HepG2 (cell line): ENCODE data around the gene C18orf63.

Source experiments
- NBN ChIP-seq: fragments of 450-650 bp; conservative IDR thresholded peaks from 2 replicates; pipeline ENCODE4 v1.6.1; 2017
- NR2F6 ChIP-seq, 2 experiments: IDR thresholded peaks; 2 replicates each; pipeline ENCODE4 v1.6.1; 2016; ENCODE audit warnings: antibody characterized with exemption in 1 of 2, mild to moderate bottlenecking in 1 of 2
- PAX8 ChIP-seq: sonication (generic); formaldehyde crosslinking; IDR thresholded peaks from 2 replicates; pipeline ENCODE4 v1.8.0; 2022; ENCODE audit warnings: mild to moderate bottlenecking, missing genetic modification reagents, borderline replicate concordance
- POLR2A ChIP-seq, 2 experiments: IDR thresholded peaks; 2 replicates each; pipeline ENCODE4 v1.6.1; 2011; ENCODE audit warnings: low read depth in 2 of 2, low read length in 2 of 2, mild to moderate bottlenecking in 1 of 2, moderate library complexity in 1 of 2; ENCODE audit not compliant: insufficient read depth in 1 of 2
- RFX3 ChIP-seq: IDR thresholded peaks from 2 replicates; pipeline ENCODE4 v1.6.1; 2016; ENCODE audit warnings: missing biosample characterization, missing genetic modification reagents
- ZNF367 ChIP-seq: sonication (generic); formaldehyde crosslinking; IDR thresholded peaks from 2 replicates; pipeline ENCODE4 v1.4.0; 2020; ENCODE audit warnings: missing genetic modification reagents, borderline replicate concordance
- TF ChIP-seq, protein P1 (sequence below): sonication (generic); formaldehyde crosslinking; IDR thresholded peaks from 2 replicates; pipeline ENCODE4 v1.4.0; 2020; ENCODE audit warnings: missing genetic modification reagents
- TF ChIP-seq, protein P2 (sequence below): sonication (generic); formaldehyde crosslinking; IDR thresholded peaks from 2 replicates; pipeline ENCODE4 v1.4.0; 2020; ENCODE audit warnings: mild to moderate bottlenecking, missing genetic modification reagents
- TF ChIP-seq, protein P3 (sequence below): sonication (generic); formaldehyde crosslinking; IDR thresholded peaks from 2 replicates; pipeline ENCODE4 v1.5.0; 2020; ENCODE audit warnings: mild to moderate bottlenecking, missing genetic modification reagents, moderate library complexity

DNA sequence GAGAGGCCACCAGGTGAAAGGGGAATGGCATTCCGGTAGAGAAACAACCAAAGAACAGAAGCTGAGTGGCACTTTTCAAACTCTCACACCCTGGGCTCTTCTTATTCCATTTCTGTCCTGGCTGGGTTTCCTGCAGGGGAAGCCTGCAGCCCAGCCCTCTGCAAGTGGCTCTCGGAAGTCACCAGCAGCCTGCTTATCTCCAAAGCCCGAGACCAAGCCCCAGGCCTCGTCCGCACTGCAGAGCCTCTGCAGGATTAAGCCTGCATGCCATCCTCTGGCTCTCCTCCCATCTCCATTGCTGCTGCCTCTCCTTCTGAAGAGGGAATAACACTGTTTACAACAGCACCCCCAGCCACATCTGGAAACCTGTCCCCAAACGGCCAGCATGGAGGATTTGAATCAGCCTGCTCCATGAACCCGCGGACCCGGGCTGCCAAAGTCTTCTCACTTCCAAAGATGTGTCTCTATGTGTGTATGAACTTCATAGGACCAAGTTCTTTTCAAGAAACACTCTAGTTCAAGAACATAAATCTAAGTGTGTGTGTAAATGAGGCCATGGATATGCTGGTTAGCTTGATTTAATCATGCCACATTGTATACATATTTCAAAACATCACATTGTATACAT is 87.3 kb downstream of the C18orf63 start:
- TF ChIP-seq, protein P1, sequence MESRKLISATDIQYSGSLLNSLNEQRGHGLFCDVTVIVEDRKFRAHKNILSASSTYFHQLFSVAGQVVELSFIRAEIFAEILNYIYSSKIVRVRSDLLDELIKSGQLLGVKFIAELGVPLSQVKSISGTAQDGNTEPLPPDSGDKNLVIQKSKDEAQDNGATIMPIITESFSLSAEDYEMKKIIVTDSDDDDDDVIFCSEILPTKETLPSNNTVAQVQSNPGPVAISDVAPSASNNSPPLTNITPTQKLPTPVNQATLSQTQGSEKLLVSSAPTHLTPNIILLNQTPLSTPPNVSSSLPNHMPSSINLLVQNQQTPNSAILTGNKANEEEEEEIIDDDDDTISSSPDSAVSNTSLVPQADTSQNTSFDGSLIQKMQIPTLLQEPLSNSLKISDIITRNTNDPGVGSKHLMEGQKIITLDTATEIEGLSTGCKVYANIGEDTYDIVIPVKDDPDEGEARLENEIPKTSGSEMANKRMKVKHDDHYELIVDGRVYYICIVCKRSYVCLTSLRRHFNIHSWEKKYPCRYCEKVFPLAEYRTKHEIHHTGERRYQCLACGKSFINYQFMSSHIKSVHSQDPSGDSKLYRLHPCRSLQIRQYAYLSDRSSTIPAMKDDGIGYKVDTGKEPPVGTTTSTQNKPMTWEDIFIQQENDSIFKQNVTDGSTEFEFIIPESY (CRISPR knock-in tag), result no peak
- TF ChIP-seq PAX8 (CRISPR knock-in tag) (no peak), RFX3 (no peak), ZNF367 (CRISPR knock-in tag) (no peak), NR2F6 (IDR thresholded peaks at IDR 0.05) (no peak), NR2F6 (CRISPR knock-in tag; IDR thresholded peaks at IDR 0.05) (no peak), POLR2A (IDR thresholded peaks at IDR 0.05; ENCODE audit: insufficient read depth in 1 of 2, low read depth in 2 of 2, low read length in 2 of 2) (no peak), NBN (no peak)
- TF ChIP-seq, protein P2, sequence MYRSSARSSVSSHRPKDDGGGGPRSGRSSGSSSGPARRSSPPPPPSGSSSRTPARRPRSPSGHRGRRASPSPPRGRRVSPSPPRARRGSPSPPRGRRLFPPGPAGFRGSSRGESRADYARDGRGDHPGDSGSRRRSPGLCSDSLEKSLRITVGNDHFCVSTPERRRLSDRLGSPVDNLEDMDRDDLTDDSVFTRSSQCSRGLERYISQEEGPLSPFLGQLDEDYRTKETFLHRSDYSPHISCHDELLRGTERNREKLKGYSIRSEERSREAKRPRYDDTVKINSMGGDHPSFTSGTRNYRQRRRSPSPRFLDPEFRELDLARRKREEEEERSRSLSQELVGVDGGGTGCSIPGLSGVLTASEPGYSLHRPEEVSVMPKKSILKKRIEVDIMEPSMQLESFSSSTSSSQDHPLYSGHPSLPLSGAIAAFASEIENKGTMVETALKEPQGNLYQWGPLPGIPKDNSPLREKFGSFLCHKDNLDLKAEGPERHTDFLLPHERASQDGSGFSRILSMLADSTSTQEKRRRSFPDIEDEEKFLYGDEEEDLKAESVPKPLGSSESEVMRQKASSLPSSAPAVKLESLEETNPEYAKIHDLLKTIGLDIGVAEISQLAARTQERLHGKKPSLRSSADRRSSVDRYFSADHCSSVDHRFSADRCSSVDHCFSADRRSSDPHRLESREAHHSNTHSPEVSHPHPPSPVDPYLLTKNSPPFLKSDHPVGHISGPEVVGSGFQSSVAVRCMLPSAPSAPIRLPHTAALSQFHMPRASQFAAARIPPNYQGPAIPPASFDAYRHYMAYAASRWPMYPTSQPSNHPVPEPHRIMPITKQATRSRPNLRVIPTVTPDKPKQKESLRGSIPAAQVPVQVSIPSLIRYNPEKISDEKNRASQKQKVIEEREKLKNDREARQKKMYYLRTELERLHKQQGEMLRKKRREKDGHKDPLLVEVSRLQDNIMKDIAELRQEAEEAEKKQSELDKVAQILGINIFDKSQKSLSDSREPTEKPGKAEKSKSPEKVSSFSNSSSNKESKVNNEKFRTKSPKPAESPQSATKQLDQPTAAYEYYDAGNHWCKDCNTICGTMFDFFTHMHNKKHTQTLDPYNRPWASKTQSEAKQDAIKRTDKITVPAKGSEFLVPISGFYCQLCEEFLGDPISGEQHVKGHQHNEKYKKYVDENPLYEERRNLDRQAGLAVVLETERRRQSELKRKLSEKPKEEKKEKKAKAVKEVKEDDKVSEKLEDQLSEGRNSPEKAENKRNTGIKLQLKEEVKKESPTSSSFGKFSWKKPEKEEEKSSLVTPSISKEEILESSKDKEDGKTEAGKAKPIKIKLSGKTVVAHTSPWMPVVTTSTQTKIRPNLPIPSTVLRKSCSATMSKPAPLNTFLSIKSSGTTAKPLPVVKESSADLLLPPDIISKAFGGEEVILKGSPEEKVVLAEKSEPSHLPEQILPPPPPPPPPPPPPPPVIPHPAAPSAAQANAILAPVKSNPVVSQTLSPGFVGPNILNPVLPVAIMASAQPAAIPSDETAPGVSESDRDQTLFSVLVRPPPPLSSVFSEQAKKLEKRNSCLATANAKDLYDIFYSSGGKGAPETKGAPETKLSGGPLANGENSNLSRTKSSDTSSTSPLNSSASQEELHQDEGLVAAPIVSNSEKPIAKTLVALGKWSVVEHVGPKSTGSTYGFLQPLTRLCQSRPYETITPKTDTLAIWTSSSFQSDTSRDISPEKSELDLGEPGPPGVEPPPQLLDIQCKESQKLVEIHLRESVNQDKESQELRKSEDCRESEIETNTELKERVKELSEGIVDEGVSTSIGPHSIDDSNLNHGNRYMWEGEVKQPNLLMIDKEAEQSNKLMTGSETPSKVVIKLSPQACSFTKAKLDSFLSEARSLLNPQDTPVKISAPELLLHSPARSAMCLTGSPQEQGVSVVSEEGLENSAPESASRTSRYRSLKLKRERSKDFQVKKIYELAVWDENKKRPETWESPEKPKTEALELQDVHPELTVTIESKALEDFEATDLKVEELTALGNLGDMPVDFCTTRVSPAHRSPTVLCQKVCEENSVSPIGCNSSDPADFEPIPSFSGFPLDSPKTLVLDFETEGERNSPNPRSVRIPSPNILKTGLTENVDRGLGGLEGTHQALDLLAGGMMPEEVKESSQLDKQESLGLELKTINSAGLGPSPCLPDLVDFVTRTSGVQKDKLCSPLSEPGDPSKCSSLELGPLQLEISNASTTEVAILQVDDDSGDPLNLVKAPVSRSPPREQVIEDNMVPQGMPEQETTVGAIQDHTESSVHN (CRISPR knock-in tag), result no peak
- TF ChIP-seq, protein P3, sequence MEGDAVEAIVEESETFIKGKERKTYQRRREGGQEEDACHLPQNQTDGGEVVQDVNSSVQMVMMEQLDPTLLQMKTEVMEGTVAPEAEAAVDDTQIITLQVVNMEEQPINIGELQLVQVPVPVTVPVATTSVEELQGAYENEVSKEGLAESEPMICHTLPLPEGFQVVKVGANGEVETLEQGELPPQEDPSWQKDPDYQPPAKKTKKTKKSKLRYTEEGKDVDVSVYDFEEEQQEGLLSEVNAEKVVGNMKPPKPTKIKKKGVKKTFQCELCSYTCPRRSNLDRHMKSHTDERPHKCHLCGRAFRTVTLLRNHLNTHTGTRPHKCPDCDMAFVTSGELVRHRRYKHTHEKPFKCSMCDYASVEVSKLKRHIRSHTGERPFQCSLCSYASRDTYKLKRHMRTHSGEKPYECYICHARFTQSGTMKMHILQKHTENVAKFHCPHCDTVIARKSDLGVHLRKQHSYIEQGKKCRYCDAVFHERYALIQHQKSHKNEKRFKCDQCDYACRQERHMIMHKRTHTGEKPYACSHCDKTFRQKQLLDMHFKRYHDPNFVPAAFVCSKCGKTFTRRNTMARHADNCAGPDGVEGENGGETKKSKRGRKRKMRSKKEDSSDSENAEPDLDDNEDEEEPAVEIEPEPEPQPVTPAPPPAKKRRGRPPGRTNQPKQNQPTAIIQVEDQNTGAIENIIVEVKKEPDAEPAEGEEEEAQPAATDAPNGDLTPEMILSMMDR (CRISPR knock-in tag), result no peak
